Breast epithelium (tissue), 3 donors: ENCODE data around the gene FOXC1.

Experiments used
- POLR2AphosphoS5 ChIP-seq, 3 donors: sonication (generic); formaldehyde crosslinking; IDR thresholded peaks; one replicate each; pipeline ENCODE4 v1.6.1; 2017; ENCODE audit warnings: antibody characterized with exemption in 3 of 3
- TF ChIP-seq, protein P1 (sequence below), 3 donors: fragments of 450-650 bp; IDR thresholded peaks; one replicate each; pipeline ENCODE4 v1.5.1; 2016 to 2017; ENCODE audit warnings: antibody characterized with exemption in 3 of 3, mild to moderate bottlenecking in 3 of 3, moderate library complexity in 3 of 3

DNA sequence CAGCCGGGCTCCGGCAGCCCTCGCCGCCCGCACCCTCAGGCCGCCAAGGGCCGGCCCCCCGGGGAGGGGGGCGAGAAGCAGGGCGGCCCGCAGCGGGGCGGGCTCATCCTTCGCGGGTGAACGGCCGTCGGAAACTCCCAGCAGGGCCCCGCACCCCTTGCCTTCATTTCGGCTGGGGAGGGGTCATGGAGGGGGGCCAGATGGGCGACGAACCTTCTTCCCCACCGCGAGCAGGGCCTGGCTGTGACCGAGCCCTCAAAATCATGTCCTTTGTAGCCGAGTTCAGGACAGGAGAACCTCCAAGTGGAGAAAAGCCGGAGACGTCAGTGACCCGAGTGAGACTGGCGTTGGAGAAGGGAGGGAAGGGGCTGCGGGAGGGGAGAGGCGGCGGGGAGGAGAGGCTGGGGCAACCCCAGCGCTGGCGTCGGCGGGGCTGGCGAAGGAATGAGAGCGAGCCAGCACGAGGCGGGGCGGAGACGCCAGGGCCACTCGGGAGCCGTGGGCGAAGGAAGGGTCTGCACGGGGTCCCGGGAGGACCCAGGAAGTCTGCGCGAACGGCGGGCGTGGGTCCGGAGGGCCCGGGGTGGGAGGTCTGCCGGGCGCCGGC, 571 bp upstream of the FOXC1 start:
- TF ChIP-seq, protein P1, sequence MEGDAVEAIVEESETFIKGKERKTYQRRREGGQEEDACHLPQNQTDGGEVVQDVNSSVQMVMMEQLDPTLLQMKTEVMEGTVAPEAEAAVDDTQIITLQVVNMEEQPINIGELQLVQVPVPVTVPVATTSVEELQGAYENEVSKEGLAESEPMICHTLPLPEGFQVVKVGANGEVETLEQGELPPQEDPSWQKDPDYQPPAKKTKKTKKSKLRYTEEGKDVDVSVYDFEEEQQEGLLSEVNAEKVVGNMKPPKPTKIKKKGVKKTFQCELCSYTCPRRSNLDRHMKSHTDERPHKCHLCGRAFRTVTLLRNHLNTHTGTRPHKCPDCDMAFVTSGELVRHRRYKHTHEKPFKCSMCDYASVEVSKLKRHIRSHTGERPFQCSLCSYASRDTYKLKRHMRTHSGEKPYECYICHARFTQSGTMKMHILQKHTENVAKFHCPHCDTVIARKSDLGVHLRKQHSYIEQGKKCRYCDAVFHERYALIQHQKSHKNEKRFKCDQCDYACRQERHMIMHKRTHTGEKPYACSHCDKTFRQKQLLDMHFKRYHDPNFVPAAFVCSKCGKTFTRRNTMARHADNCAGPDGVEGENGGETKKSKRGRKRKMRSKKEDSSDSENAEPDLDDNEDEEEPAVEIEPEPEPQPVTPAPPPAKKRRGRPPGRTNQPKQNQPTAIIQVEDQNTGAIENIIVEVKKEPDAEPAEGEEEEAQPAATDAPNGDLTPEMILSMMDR (IDR thresholded peaks at IDR 0.05), result peak in 1 of 3 donors; percentile 12
- no peak for TF ChIP-seq POLR2AphosphoS5 (IDR thresholded peaks at IDR 0.05)
